GM12878 (cell line): ENCODE results near the gene HDGF. TPM values are rescaled to one million over a fixed set of nuclear protein-coding genes. Genes with fewer than 3 reads are reported as not detected.
A peak's percentile ranks its signal among the peaks of the same experiment; 100 is the strongest.

Experiments used
- CHD2 ChIP-seq: IDR thresholded peaks from 2 replicates; pipeline ENCODE4 v1.6.1; 2011; ENCODE audit warnings: low read depth, low read length, improper control_type of control experiment, borderline replicate concordance
- E2F4 ChIP-seq: IDR thresholded peaks from 2 replicates; pipeline ENCODE4 v1.6.1; 2012; ENCODE audit warnings: low read depth, low read length, improper control_type of control experiment
- ESRRA ChIP-seq: IDR thresholded peaks from 2 replicates; pipeline ENCODE4 v1.6.1; 2012; ENCODE audit warnings: mild to moderate bottlenecking, low read length, improper control_type of control experiment
- FOXM1 ChIP-seq: IDR thresholded peaks from 2 replicates; pipeline ENCODE4 v1.6.1; 2012; ENCODE audit warnings: low read depth, mild to moderate bottlenecking, inconsistent platforms, low read length, moderate library complexity
- KAT2A ChIP-seq: conservative IDR thresholded peaks from 2 replicates; pipeline ENCODE4 v1.6.1; 2011; ENCODE audit warnings: low read depth, low read length; ENCODE audit not compliant: control insufficient read depth
- KLF5 ChIP-seq: fragments of 450-650 bp; IDR thresholded peaks from 2 replicates; pipeline ENCODE4 v1.6.1; 2014; ENCODE audit warnings: mild to moderate bottlenecking; ENCODE audit not compliant: partially characterized antibody
- NR2C2 ChIP-seq: IDR thresholded peaks from 2 replicates; pipeline ENCODE4 v1.6.1; 2011; ENCODE audit warnings: borderline replicate concordance, low read depth; ENCODE audit not compliant: control insufficient read depth, insufficient read length
- PAX5 ChIP-seq: IDR thresholded peaks from 2 replicates; pipeline ENCODE4 v1.6.1; 2011; ENCODE audit warnings: low read depth, low read length, borderline replicate concordance
- RAD51 ChIP-seq: fragments of 450-650 bp; IDR thresholded peaks from 2 replicates; pipeline ENCODE4 v1.6.1; 2016; ENCODE audit warnings: moderate library complexity, mild to moderate bottlenecking, inconsistent platforms
- TBL1XR1 ChIP-seq: IDR thresholded peaks from 2 replicates; pipeline ENCODE4 v1.6.1; 2012; ENCODE audit warnings: low read depth, low read length, improper control_type of control experiment
- USF1 ChIP-seq: IDR thresholded peaks from 2 replicates; pipeline ENCODE4 v1.6.1; 2011; ENCODE audit warnings: borderline replicate concordance, low read depth, mild to moderate bottlenecking, moderate library complexity, mixed read lengths, low read length; ENCODE audit not compliant: insufficient read depth; ENCODE audit errors: extremely low read length
- polyA plus RNA-seq, 11 experiments: library from polyadenylated mRNA; depleted of rRNA in 4 of 11; unstranded in 6 of 11; stranded (reverse) in 5 of 11; fragments of >200 nt; fragmentation: Nextera tagmentation in 4 of 11; fragmentation: Illumina TruSeq in 1 of 11; extraction: Ambion mirVana in 4 of 11; extraction: Trizol in 1 of 11; gene quantifications; 1 replicate in 1 of 11; 2 replicates in 10 of 11; pipeline versions ENCODE4 v1.2.1 to v1.2.3, GENCODE V29; 2011 to 2016; ENCODE audit warnings: inconsistent platforms in 2 of 11, missing spikeins in 2 of 11, low read depth in 1 of 11
- total RNA-seq, 4 experiments: library from RNA; depleted of rRNA in 3 of 4; stranded (reverse); fragments of >200 nt in 3 of 4; fragmentation: Illumina TruSeq in 1 of 4; extraction: Trizol in 1 of 4; gene quantifications; 2 replicates each; pipeline versions ENCODE4 v1.2.1 to v1.2.3, GENCODE V29; 2013 to 2021

The HDGF gene
- total and polyA plus RNA-seq, 10 of the 15 experiments (the other 5 are each of a cell fraction or from before 2014, with no cell fraction given), result 28.3 to 372 (median 209) TPM

- TF ChIP-seq E2F4 (peak; percentile 55), KAT2A (no peak), CHD2 (peak; percentile 74), ESRRA (no peak), KLF5 (peak; percentile 38), USF1 (peak; percentile 63), NR2C2 (peak; percentile 75), TBL1XR1 (0 out of 2 replicates have a peak, but pooled peaks have one; percentile 20), FOXM1 (no peak), PAX5 (no peak), RAD51 (0 out of 2 replicates have a peak, but pooled peaks have one; percentile 11)
- TF ChIP-seq, all 136 proteins: peak for 43
Measured at GRCh38 chr1:156751757-156752481, 444 bp upstream of the HDGF start (continued).
